Posterior cingulate gyrus (tissue), 11 donors: ENCODE measurements around the gene SERINC3.

Source experiments
- DNase-seq, 10 donors: peaks; one replicate each; pipeline versions ENCODE4 v3.0.0 to v3.0.0-alpha.2; 2020 to 2021; ENCODE audit warnings: mixed read lengths in 3 of 10
- intact Hi-C: fragments of 100-400 bp; cut with DNase I; formaldehyde crosslinking; loops from one replicate; pipeline ENCODE4 v1.15.1; 2023

Gene SERINC3

GRCh38 chr20:44447827-44448419, 73.9 kb downstream of the SERINC3 start:
- intact Hi-C loops, result no loop called here
- no peak for DNase-seq
